Activated CD4-positive, CD25-positive, alpha-beta regulatory T cell (primary cell): ENCODE data around the gene PTDSS2.
"Not testable (repeated sequence)": the region's sequence is repeated elsewhere in the genome, so short reads cannot be mapped to it uniquely, and the experiment has no call there.

Experiments
- DNase-seq, 4 experiments: peaks; one replicate each; lab custom pipeline; 2025; lab: John Stamatoyannopoulos, UW

PTDSS2 gene

DNA sequence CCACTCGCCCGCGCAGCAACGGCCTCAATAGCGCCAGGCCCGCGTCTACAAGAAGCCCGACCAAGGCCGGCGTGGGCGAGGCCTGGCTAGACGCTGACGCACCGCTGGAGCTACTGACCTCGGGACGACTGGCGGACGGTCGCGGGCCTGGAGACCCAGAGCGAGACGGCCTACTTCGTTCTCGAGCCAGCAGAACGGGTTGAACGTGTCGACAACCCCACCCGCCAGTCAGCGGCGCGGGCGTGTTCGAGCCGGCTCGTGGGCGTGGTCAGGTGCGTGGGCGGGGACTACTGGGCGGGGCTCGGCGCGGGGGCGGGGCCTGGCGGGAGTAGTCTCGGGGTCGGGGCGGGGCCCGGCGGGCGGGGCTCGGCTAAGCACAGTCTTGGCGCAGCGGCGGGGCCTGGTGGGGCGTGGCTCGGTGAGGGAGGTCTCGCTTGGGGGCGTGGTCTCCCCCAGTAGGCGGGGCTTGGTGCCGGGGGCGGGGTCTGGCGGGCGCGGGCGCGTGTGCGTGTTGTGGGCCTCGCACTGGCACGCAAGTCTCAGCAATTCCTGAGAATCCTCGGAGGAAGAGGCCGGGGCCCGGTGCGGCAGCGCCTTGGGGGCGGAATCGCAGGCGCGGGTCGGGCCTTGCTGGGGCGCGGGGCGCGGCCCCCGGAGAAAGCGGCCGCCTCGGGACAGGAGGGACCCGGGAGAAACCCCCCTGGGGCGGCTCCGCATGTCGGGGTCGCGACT, 57.1 kb downstream of the PTDSS2 start, which contains the start of gene RNH1:
TSS of gene RNH1 (minus strand) at position 248 of the 732 bp plus-strand sequence. CDS start 5,080 bp downstream, outside the sequence.
- peak; percentile 98 to 100 (median 99) for DNase-seq

DNA sequence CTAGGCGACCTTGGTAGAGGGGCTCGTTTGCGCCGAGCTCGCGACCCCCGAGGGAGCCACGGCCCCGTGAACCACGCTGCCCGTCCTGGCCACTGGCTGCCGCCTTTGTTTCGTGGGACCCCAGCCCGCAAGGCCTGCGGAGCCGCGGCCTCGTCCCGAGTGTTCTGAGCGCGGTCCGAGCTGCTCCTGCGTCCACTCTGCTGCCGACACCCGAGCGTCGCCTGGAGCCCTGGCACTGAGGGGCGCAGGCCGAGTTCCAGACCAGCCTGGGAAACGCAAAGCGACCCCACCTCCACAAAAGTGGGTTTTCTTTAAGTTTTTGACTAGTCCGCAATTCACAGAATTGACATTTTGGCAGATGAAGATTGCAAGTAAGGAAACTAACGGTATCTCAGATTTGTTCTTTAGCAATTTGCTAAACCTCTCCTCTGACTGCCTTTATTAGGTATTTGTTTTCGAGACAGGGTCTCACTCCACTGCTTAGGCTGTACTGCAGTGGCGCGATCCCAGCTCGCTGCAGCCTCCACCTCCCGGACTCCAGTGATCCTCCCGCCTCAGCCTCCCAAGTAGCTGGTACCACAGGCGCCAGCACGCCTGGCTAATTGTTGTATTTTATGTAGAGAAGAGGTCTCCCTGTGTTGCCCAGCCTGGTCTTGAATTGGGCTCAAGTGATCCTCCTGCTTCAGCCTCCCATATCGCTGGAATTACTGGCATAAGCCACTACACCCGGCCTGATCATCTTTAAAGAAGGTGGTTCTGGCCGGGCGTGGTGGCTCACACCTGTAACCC, 57.8 kb downstream of the PTDSS2 start:
- no peak for DNase-seq

DNA sequence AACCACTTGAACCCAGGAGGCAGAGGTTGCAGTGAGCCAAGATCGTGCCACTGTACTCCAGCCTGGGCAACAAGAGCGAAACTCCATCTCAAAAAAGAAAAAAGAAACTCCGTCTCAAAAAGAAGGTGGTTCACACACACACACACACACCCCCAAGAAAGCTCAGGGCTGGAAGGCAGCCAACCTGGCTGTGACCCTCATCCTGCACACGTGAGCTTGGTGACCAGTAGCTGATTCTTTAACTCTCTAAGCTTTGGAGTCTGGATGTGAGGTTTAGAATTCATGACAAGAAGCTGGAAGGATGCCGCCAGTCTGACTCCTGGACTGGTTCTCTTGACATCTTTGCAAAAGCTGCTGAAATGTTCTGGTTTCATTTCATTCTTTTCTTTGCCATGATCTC, 58.9 kb downstream of the PTDSS2 start:
- no peak for DNase-seq

DNA sequence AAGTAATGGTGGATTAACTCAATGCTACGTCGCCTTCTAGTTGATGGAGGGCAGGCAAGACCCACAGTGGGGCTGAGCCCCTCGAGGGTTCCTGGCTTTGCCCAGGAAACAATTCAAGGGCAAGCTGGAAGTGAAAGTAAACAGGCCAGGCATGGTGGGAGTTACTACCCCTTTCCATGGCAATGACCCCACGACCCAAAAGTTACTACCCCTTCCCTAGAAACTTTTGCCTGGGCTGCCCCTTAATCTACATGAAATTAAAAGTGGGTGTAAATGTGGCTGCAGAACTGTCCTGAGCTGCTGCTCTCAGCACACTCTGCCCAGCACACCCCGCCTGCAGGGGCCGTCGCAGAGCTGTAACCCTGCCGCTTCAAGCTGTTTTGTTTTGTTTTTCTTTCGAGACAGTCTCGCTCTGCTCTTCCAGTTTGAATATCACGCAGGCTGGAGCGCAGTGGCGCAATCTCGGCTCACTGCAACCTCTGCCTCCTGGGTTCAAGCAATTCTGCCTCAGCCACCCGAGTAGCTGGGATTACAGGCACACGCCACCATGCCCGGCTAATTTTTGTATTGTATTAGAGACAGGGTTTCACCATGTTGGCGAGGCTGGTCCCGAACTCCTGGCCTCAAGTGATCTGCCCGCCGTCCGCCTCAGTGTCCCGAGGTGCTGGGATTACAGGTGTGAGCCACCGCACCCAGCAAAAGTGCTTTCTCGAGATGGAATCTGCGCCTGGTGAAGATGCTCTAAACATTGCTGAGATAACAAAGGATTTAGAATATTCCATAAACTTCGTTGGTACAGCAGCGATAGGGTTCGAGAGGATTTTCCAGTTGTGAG, 62.9 kb downstream of the PTDSS2 start:
- no peak for DNase-seq

DNA sequence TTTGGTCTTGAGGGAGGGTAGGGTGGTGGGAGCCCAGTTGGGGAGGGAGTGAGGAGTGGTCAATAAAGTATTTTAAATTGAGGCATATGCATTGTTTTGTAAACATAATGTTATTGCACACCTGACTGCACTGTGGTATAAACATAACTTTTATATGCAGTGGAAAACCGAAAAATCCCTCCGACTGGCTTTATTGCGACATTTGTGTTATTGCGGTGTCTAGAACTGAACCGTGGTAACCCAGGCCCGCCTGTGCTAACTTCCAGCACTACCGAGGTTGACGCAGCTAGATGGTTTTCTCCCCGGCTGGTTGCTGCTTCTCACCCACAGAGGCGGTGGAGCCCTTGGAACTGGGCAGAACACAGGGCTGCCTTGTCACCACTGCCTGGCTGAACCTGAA, 64.5 kb downstream of the PTDSS2 start:
- DNase-seq, result no peak

DNA sequence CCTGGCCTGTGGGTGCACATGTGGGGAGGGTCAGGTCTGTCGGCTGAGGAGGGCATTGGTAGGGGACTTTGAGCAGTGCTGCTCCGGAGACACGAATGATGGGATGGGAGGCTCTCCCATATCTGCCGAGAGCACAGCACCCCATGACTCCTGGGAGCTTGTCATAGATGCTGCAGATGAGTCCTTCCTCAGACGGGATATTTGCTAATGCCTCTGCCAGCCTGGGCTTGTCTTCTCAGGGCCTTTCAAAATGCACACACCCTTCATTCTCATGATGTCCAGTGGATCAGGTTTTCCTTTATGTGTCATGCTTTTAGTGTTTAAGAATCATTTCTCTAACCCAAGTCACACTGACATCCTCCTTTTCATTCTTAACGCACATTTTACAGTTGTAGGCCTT, 65.1 kb downstream of the PTDSS2 start:
- DNase-seq, result no peak

DNA sequence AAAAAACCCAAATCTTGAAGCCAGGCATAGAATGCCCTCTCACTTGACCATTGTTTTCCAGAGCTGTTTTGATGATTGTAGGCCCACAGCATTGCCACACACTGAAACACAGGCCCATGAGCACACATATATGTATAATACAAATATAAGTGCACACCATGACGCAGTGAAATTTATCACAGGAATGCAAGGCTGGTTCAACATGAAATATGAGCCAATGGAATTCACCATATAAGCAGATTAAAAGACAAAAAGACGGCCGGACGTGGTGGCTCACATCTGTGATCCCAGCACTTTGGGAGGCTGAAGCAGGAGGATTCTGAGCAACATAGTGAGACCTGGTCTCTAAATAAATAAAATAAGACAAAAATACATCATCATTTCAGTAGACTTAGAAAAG, 66.3 kb downstream of the PTDSS2 start:
- no peak for DNase-seq

DNA sequence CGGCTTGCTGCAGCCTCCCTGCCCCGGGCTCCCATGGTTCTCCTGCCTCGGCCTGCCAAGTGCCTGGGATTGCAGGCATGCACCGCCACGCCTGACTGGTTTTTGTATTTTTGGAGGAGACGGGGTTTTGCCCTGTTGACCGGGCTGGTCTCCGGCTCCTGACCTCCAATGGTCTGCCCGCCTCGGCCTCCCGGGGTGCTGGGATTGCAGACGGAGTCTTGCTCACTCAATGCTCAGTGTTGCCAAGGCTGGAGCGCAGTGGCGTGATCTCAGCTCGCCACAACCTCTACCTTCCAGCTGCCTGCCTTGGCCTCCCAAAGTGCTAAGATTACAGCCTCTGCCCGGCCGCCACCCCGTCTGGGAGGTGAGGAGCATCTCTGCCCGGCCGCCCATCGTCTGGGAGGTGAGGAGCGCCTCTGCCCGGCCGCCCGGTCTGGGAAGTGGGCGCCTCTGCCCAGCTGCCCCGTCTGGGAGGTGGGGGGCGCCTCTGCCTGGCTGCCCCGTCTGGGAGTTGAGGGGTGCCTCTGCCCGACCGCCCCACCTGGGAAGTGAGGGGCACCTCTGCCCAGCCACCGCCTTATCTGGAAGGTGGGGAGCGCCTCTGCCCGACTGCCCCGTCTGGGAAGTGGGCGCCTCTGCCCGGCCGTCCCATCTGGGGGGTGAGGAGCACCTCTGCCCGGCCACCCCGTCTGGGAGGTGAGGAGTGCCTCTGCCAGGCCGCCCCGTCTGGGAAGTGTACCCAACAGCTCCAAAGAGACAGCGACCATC, 67.0 kb downstream of the PTDSS2 start:
- DNase-seq, result not testable (repeated sequence)

DNA sequence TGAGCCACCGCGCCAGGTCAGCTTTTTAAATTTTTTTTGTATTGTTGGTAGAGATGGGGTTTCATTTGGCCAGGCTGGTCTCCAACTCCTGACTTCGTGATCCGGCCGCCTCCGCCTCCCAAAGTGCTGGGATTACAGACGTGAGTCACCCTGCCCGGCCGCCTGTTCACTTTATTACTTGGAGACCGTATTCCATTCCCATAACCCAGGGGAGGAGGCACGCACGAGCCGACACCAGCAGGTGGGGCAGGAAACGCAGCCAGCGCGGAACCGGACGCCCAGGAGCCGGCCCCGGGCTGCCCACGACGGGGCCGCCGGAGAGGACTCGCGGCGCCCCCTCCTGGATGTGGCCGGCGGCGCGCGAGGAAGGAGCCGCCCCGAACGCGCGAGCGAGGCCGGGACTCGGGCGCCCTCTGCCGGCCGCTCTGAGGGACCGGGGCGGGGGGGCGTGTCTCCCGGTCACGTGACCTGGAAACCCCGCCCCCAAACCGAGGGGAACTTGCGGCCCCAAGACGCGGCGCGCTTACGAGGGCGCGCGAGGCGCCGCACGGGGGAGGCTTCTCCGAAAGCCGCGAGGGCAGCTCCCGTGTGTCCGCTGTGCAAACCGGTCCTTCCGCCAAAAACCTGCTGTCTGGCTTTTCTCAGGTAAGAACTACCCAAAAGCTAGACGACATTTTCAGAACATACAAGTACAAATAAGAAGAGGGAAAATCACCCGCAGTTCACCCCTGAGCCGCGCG, 68.6 kb downstream of the PTDSS2 start:
- no peak for DNase-seq

DNA sequence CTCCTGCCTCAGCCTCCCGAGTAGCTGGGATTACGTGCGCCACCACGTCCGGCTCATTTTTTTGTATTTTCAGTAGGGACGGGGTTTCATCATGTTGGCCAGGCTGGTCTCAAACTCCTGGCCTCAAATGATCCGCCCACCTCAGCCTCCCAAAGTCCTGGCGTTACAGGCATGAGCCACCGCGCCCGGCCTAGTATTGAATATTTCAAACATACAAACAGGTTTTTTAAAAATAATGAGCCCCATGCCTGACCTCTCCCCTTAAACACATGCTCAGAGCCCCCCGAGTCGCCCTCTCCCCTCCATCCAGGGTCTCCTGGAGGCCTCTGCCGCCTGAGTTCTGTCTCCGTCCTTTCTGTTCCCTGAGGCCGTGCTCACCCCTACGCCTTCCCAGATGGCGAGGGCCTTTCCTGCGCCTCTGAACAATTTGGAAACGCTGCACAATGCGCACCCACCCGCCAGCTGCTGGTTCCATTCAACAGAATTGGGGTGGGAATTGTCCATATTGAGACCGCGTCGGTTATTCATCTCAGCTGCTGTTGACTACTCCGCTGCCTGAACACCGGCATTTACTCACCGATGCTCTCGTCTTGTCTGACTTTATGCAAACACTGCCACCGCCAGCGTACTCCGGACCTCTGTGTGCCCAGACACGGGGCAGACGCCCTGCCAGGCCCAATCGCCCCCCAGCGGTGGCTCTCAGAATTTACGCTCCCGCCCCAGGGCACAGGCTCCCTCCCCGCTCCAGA, 70.5 kb downstream of the PTDSS2 start:
- DNase-seq, result no peak

DNA sequence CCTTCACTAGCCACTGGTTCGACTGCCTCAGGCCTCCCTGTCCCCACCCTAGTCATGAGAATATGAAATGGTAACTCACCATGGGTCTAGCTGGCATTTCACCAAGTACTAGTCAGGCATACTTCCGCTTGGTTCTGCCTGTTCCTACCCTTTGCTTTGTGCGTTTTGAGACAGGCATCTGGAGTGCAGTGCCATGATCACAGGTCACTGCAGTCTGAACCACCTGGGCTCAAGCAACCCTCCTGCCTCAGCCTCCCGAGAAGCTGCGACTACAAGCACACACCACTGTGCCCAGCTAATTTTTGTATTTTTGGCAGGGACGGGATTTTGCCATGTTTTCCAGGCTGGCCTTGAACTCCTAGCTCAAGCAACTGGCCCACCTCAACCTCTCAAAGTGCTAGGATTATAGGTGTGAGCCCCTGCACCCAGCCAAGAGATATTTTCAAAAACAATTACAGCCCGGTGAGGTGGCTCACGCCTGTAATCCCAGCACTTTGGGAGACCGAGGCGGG, 71.2 kb downstream of the PTDSS2 start:
- DNase-seq, result no peak

DNA sequence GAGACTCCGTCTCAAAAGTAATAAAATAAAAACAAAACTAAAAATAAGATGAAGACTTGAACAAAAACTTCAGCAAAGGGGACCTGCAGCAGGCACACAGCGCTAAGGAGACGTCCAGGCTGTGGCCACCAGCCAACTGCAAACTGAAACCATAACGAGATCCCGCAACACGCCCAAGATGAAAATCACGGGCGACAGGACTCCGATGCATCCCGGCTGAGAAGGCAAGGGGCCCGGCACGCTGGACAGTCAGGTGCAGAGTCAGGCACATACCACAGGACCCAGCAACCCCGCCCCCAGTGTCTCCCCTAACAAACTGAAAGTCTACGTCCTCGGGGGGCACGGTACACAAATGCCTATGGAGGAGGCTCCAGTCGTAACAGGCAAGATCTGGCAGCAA, 76.1 kb downstream of the PTDSS2 start:
- DNase-seq, result no peak

DNA sequence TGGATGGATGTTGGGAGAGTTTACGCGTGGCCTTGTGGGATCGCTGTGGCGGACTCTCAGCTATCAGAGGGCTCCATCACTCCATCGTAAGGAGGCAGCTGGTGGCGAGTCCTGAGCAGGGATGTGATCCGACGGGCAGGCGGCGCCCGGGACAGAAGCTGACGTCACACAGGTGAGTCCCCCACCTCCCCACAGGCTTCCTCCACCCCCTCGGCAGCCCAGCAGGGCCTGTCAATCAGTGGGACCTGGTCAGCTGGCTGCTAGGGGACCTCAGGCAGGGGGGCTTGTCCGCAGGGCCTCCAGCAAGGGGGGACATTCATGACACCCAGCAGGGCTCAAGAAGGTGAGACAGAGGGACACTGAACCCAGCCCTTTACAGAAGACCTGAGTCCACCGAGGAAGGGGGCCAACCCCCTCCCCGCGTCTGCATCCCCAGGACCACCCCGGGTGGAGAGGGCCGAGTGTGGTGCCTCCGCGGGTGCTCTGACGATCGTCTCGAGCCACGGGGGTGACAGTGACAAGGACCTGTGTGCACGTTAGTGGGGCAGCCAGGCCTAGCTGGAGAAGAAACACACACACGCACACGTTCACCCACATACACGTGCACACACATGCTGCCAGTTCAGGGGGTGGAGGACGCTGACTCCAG, 78.2 kb downstream of the PTDSS2 start:
- DNase-seq, result no peak

DNA sequence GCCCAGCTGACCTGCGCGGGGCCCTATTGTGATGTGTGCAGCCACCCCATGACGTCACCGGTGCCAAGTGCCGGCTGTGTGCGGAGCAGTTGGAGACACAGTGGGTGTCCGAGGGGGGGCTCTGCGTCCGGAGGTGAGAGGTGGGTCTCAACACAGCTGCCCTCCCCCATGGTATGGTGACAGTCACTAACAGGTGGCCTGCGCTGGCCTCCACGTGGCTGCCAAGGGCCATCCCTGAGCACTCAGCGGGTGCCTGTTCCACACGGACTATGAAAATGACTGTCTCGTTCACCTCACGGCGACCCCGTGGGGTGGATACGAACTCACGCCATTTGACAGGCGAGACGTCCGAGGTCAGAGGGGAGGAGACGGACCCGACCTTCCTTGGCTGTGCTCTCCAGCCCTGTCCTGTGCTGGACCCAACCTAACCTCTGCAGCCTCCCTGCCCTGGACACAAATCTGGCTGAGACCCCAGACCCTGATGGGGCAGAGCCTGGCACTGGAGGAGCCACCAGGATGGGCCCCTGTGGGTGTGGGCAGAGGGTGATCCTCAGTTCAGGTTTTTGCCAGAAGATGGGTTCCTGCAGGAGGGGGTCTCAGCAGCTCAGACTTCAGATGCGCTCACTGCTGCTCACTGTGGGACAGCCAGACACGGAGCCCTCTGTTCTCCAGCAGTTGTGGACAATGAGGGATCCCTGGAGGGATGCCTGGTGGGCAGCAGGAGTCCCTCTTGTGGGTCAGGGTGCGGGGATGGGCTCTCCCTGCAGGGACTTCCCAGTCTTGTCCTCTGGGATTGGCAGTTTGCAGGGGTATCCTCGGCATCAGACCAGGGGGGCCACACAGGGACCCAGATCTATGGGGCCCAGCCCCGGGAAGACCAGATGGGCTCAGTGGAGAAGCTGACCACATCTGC, 79.0 kb downstream of the PTDSS2 start:
- no peak for DNase-seq

DNA sequence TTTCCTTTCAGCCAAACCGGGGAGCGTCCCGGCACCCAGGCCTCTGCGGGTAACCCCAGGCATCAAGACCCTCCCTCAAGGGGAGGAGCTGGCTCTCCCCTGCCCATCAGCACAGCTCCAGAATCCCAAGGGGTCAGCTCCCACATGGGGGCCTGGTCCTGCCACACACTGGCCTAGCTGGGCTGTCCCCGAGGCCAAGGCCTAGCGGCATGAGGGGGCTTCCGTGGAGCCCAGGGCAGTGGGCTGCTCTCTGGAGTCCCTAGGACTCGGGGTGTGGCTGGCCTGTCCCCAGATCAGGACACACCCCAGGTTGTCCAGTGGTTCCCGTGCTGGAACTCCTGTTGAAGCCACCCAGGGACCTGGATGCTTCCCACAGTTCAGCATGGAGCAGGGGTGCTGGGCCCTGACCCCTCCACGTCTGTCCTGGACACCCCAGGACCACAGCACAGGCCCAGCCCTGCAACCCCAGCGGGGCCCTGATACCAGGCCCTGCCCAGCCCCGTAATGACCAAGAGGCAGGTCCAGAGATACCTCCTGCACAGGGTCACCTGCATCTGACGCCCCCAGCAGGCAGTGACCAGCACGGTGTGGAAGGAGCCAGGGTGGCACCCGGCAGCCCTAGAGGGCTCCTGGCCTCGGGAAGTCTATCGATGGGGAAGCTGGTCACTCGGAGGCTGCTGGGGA, 79.8 kb downstream of the PTDSS2 start:
- DNase-seq, result no peak

DNA sequence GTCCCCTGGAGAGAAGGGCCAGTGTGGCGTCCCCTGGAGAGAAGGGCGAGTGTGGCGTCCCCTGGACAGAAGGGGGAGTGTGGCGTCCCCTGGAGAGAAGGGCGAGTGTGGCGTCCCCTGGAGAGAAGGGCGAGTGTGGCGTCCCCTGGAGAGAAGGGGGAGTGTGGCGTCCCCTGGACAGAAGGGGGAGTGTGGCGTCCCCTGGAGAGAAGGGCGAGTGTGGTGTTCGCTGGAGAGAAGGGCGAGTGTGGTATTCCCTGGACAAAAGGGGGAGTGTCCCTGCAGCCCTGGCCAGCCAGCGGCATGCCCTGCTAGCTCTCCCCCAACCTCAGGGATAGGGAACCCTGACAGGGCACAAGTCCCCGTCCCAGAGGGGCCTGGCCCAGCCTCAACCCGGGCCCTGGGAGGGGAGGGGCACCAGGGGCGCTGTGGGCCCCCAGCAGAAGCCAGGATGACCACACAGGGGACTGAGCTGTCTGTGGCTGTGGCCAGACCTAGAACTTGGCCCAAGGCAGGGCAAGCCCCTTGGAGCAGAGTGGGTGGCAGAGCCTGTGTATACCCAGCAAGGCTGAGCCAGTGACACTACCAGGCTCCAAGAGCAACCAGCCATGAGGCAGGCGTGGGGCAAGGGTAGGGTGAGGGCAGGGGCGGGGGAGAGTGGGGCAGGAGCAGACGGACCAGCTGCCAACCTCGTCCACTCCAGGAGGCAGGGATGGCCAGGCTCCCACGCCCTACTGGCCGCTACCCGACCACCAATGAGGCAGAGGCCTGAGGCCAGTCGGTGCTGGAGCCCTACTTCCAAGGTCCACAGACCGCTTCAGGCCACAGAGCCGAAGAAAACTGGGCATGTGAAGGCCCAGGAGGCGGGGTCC, 81.1 kb downstream of the PTDSS2 start:
- no peak for DNase-seq
